ENCODE measurements around the gene CACYBP. TPM values are rescaled to one million over a fixed set of nuclear protein-coding genes. Genes with fewer than 3 reads are reported as not detected.

Gene CACYBP
- total and polyA plus RNA-seq, 2 of the 13 experiments (the other 11 are each of a cell fraction or from before 2014, with no cell fraction given): 18.4 to 183 TPM

DNA sequence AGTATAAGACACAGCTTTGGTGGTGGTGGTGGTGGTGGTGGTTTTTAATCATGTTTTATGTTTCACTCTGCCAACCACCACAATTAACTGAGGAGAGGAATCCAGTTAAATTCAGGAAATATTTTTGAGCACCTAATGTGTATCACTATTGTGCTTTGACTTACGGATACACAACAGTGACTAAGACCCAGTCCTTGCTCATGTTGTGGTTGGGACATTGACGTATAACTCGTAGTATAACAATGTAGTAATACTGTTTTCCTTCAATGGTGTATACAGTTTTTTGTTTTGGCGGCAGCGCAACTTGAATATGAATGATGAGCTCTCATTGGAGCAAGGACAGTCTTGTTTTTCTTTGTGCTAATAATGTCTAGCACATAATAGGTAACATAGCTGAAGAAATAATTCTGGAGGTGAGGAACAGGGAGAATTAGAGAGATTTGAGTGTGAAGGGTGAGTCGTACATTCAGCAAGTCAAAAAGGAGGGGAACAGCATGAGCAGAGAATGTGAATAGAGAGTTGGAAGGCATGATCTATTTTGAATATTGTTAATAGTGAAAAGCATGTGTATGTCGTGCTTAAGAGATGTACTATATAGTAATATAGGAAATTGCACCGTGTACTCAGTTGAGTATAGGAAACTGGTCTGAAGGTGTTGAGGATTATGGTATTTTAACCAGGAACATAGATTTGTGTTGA, 5.5 kb downstream of the CACYBP start:
- peaks cover 29% of the 10 kb centered on the region for H3K4me1 ChIP-seq (ENCODE audit: insufficient read depth, low read length)
- no peak overlapping the region for H3K4me3 ChIP-seq (replicated peaks in 1 of 3; ENCODE audit: insufficient read depth in 1 of 3, low read depth in 2 of 3, low read length in 3 of 3)
- ChIA-PET POLR2A (interaction anchor here (4.1 kb wide), 1 partner anchor 18 kb away, joined by 17 read pairs; the partner anchor contains the start of gene MRPS14), CTCF (ENCODE audit: low intra/inter-chr PET ratio, low total read pairs) (no interaction called here)
- H2AFZ ChIP-seq (ENCODE audit: low read length): no peak overlapping the region
- no peak overlapping the region for H3K27ac ChIP-seq (ENCODE audit: extremely low read length, insufficient read depth, low read length)
- intact Hi-C loops (cut with micrococcal nuclease; ENCODE audit: unreplicated experiment): no loop called here
- 97% methylated on average over 8 of the region's 8 CpGs for WGBS (ENCODE audit: low lambda C conversion rate)
- peaks cover 6 to 45% of the 10 kb centered on the region in 2 experiments for H3K36me3 ChIP-seq (replicated peaks in 1 of 2; ENCODE audit: control insufficient read depth in 1 of 2, insufficient read depth in 2 of 2, low read length in 2 of 2)
- ATAC-seq (no peak), FAIRE-seq (no peak), DNase-seq (ENCODE audit: low spot score) (no peak)
- H3K27me3 ChIP-seq (ENCODE audit: control insufficient read depth in 1 of 2, insufficient read depth in 2 of 2, low read length in 2 of 2): no peaks in the 10 kb centered on the region; a peak in 1 of 5 replicates
- peaks cover 81% of the 10 kb centered on the region for H3K79me2 ChIP-seq (ENCODE audit: insufficient read depth, low read length)
- H3K9me3 ChIP-seq (ENCODE audit: low read length): no peaks in the 10 kb centered on the region
- in situ Hi-C loops (cut with HindIII; ENCODE audit: extremely low pct_ligation_motif_present, low pct_unique_long_range_greater_than_20kb): no loop called here
- peaks cover 4% of the 10 kb centered on the region; the same call in 1 of the 2 replicates for H4K20me1 ChIP-seq (ENCODE audit: insufficient read depth, low read length)
- no peak overlapping the region for H3K4me2 ChIP-seq (ENCODE audit: low read depth, low read length)
- BruUV-seq (replicated peaks): no TSS peak
- H3K9ac ChIP-seq (ENCODE audit: insufficient read depth, low read depth, low read length): no peak overlapping the region
- TF ChIP-seq, protein P1, sequence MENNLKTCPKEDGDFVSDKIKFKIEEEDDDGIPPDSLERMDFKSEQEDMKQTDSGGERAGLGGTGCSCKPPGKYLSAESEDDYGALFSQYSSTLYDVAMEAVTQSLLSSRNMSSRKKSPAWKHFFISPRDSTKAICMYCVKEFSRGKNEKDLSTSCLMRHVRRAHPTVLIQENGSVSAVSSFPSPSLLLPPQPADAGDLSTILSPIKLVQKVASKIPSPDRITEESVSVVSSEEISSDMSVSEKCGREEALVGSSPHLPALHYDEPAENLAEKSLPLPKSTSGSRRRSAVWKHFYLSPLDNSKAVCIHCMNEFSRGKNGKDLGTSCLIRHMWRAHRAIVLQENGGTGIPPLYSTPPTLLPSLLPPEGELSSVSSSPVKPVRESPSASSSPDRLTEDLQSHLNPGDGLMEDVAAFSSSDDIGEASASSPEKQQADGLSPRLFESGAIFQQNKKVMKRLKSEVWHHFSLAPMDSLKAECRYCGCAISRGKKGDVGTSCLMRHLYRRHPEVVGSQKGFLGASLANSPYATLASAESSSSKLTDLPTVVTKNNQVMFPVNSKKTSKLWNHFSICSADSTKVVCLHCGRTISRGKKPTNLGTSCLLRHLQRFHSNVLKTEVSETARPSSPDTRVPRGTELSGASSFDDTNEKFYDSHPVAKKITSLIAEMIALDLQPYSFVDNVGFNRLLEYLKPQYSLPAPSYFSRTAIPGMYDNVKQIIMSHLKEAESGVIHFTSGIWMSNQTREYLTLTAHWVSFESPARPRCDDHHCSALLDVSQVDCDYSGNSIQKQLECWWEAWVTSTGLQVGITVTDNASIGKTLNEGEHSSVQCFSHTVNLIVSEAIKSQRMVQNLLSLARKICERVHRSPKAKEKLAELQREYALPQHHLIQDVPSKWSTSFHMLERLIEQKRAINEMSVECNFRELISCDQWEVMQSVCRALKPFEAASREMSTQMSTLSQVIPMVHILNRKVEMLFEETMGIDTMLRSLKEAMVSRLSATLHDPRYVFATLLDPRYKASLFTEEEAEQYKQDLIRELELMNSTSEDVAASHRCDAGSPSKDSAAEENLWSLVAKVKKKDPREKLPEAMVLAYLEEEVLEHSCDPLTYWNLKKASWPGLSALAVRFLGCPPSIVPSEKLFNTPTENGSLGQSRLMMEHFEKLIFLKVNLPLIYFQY (CRISPR knock-in tag; IDR thresholded peaks at IDR 0.05; ENCODE audit: borderline replicate concordance): no peak
- no peak for TF ChIP-seq CENPT (CRISPR knock-in tag; IDR thresholded peaks at IDR 0.05; ENCODE audit: low read depth)
- TF ChIP-seq HCFC1 (IDR thresholded peaks at IDR 0.05; ENCODE audit: low read depth, low read length): no peak
- TF ChIP-seq, protein P2, sequence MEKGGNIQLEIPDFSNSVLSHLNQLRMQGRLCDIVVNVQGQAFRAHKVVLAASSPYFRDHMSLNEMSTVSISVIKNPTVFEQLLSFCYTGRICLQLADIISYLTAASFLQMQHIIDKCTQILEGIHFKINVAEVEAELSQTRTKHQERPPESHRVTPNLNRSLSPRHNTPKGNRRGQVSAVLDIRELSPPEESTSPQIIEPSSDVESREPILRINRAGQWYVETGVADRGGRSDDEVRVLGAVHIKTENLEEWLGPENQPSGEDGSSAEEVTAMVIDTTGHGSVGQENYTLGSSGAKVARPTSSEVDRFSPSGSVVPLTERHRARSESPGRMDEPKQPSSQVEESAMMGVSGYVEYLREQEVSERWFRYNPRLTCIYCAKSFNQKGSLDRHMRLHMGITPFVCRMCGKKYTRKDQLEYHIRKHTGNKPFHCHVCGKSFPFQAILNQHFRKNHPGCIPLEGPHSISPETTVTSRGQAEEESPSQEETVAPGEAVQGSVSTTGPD (CRISPR knock-in tag; IDR thresholded peaks at IDR 0.05): no peak
- TF ChIP-seq SP140L (CRISPR knock-in tag; IDR thresholded peaks at IDR 0.05; ENCODE audit: borderline replicate concordance): no peak

Data from HepG2 (cell line).